T-cell (primary cell): ENCODE measurements around the gene CEP57L1. TPM values are rescaled to one million over a fixed set of nuclear protein-coding genes. Genes with fewer than 3 reads are reported as not detected.
A peak's percentile ranks its signal among the peaks of the same experiment; 100 is the strongest.

Experiments
- ATAC-seq, 4 experiments: fragments of 200-7000 bp in 3 of 4; fragments of 150-1000 bp in 1 of 4; cut with Tn5 transposase; replicated peaks in 1 of 4; 1 replicate in 3 of 4; 2 replicates in 1 of 4; pipeline ENCODE4 v1.10.0; 2021; ENCODE audit warnings: moderate library complexity in 3 of 4, mild to moderate bottlenecking in 2 of 4, moderate number of reproducible peaks in 1 of 4
- CTCF ChIA-PET, 2 donors: fragments of 300-600 bp; sonication (Branson Sonifier 250); formaldehyde crosslinking; loops; one replicate each; lab custom pipeline; 2022; ENCODE audit warnings: antibody characterized with exemption in 2 of 2; lab: Charles Lee
- POLR2A ChIA-PET, 2 donors: fragments of 300-600 bp; sonication (Branson Sonifier 250); formaldehyde crosslinking; loops; one replicate each; lab custom pipeline; 2022; ENCODE audit warnings: antibody characterized with exemption in 2 of 2; lab: Charles Lee
- DNase-seq, 35 experiments: peaks; one replicate each; pipeline versions ENCODE4 v3.0.0 to v3.0.0-alpha.2; 2013 to 2023
- H3K27ac ChIP-seq: one replicate; pipeline ENCODE4 v1.5.1; 2013; ENCODE audit warnings: low read length
- H3K27me3 ChIP-seq, 2 experiments: replicated peaks in 1 of 2; 1 replicate in 1 of 2; 2 replicates in 1 of 2; pipeline versions ENCODE4 v1.6.1 to v1.7.0; 2013; ENCODE audit warnings: low read length in 1 of 2, mixed read lengths in 1 of 2; ENCODE audit not compliant: control insufficient read depth in 2 of 2, insufficient read depth in 2 of 2; ENCODE audit errors: extremely low read depth in 1 of 2
- H3K36me3 ChIP-seq, 2 donors: 1 replicate in 1 of 2; 2 replicates in 1 of 2; pipeline versions ENCODE4 v1.6.1 to v1.7.0; 2013; ENCODE audit warnings: low read length in 1 of 2; ENCODE audit not compliant: control insufficient read depth in 2 of 2, insufficient read depth in 1 of 2; ENCODE audit errors: extremely low read depth in 1 of 2
- H3K4me1 ChIP-seq, 2 experiments: 1 replicate in 1 of 2; 2 replicates in 1 of 2; pipeline versions ENCODE4 v1.6.1 to v1.7.0; 2013; ENCODE audit warnings: low read length in 2 of 2, mixed read lengths in 1 of 2; ENCODE audit not compliant: insufficient read depth in 2 of 2, control insufficient read depth in 1 of 2; ENCODE audit errors: extremely low read depth in 1 of 2
- H3K4me3 ChIP-seq, 2 donors: 1 replicate in 1 of 2; 2 replicates in 1 of 2; pipeline versions ENCODE4 v1.5.1 to v1.7.0; 2013; ENCODE audit warnings: mild to moderate bottlenecking in 2 of 2, low read length in 1 of 2, moderate library complexity in 1 of 2; ENCODE audit not compliant: control insufficient read depth in 1 of 2; ENCODE audit errors: extremely low read depth in 1 of 2
- H3K9me3 ChIP-seq: 2 replicates; pipeline ENCODE4 v1.7.0; 2013
- H3K27ac Mint-ChIP-seq, 2 donors: one replicate each; pipeline ENCODE4 v1.8.0; 2020 to 2021; ENCODE audit warnings: mild to moderate bottlenecking in 2 of 2, mixed read lengths in 2 of 2
- H3K27me3 Mint-ChIP-seq, 2 donors: one replicate each; pipeline ENCODE4 v1.8.0; 2021 to 2022; ENCODE audit warnings: mixed read lengths in 2 of 2
- H3K36me3 Mint-ChIP-seq: one replicate; pipeline ENCODE4 v1.8.0; 2021; ENCODE audit warnings: mixed read lengths
- H3K4me1 Mint-ChIP-seq, 3 donors: one replicate each; pipeline ENCODE4 v1.8.0; 2020 to 2022; ENCODE audit warnings: mixed read lengths in 3 of 3, mild to moderate bottlenecking in 1 of 3
- H3K4me3 Mint-ChIP-seq, 3 donors: one replicate each; pipeline ENCODE4 v1.8.0; 2020 to 2022; ENCODE audit warnings: mild to moderate bottlenecking in 3 of 3, mixed read lengths in 3 of 3, moderate library complexity in 3 of 3
- H3K9me3 Mint-ChIP-seq, 3 donors: one replicate each; pipeline ENCODE4 v1.8.0; 2020 to 2022; ENCODE audit warnings: mixed read lengths in 3 of 3
- WGBS: methylation state at CpG from one replicate; pipeline ENCODE4 v1.1.5; 2013; ENCODE audit warnings: missing lambda C conversion rate; ENCODE audit not compliant: insufficient coverage; 5-methylcytosine and 5-hydroxymethylcytosine counted together
- total RNA-seq, 35 experiments: library from RNA in 6 of 35; stranded (reverse) in 6 of 35; fragments of 120-200 nt in 1 of 35; gene quantifications; one replicate each; pipeline versions ENCODE4 v1.2.1 to v1.2.4 and lab custom pipeline; 2013 to 2026

Gene CEP57L1
- total RNA-seq, 5 donors from 2014 or later (not counting 1 experiment from before 2014, with no cell fraction given): 5.2 to 7.9 (median 5.9) TPM

- no peaks in the 10 kb centered on the region for H3K9me3 ChIP-seq
- H3K27me3 ChIP-seq: no peaks in the 10 kb centered on the region
- no peak overlapping the region for H3K4me3 ChIP-seq
- WGBS: no CpG with 5 or more reads among the region's 1 CpG
- DNase-seq: no peak
- no peaks in the 10 kb centered on the region for H3K36me3 ChIP-seq
- CTCF ChIA-PET: interaction anchor here (1.0 to 1.8 kb wide), 3 partner anchors 21 to 45 kb away, joined by 3 to 5 read pairs (median 3); no protein-coding TSS in a partner anchor
- peaks cover 33 to 42% (median 41%) of the 10 kb centered on the region in 3 donors for H3K4me1 Mint-ChIP-seq
- H3K27ac Mint-ChIP-seq: no peak overlapping the region
- no peak for ATAC-seq
- POLR2A ChIA-PET: interaction anchor here (0.5 to 0.7 kb wide), 2 partner anchors 12 to 177 kb away, joined by 3 read pairs; no protein-coding TSS in a partner anchor
- H3K4me3 Mint-ChIP-seq: no peak overlapping the region
- no peaks in the 10 kb centered on the region for H3K27me3 Mint-ChIP-seq
- H3K36me3 Mint-ChIP-seq: peaks cover 14% of the 10 kb centered on the region
- peaks cover 0 to 5% (median 3%) of the 10 kb centered on the region in 3 donors for H3K9me3 Mint-ChIP-seq
- peaks cover 0 to 2% of the 10 kb centered on the region in 2 experiments for H3K4me1 ChIP-seq
- no peak overlapping the region for H3K27ac ChIP-seq
Measured at GRCh38 chr6:109051301-109052017, 43.8 kb upstream of the CEP57L1 start.

DNA sequence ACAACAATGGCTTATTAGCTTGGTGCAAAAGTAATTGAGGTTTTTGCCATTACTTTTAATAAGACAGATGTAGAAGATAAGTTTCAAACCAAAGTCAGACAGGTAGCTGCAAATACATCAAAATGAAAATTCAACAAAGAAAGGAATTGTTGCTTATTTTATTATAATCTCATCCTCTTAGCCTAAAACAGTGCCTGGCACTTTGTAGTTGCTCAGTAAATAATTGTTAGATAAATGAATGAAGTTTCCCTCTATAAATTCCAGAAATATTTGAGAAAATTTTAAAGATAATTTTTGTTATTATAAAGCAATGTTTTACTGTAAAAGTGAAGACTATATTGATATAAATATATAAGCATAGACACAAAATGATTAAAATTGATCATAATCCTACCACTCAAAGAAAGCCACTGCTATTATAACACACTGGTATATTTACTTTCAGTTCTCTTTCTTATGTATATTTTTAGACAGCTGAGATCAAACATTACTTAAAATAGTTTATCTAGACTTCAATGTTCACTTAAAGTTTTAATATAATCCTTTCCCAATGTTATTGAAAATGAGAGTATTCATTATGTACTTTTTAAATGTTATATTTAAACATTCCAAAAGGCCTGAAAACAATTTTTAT, 43.2 kb upstream of the CEP57L1 start:
- H3K4me3 Mint-ChIP-seq: no peak overlapping the region
- H3K27me3 Mint-ChIP-seq: no peaks in the 10 kb centered on the region
- Histone ChIP-seq H3K27me3 (no peaks in the 10 kb centered on the region), H3K4me3 (no peak overlapping the region), H3K4me1 (peaks cover 0 to 2% of the 10 kb centered on the region in 2 experiments), H3K36me3 (no peaks in the 10 kb centered on the region), H3K9me3 (no peaks in the 10 kb centered on the region), H3K27ac (no peak overlapping the region)
- H3K36me3 Mint-ChIP-seq: peaks cover 18% of the 10 kb centered on the region
- ATAC-seq: no peak
- POLR2A ChIA-PET: interaction anchor here in 1 of 2 donors (0.5 to 0.7 kb wide), 2 partner anchors 12 to 33 kb away, joined by 3 to 4 read pairs; no protein-coding TSS in a partner anchor
- H3K27ac Mint-ChIP-seq: no peak overlapping the region
- H3K9me3 Mint-ChIP-seq: peaks cover 0 to 5% (median 3%) of the 10 kb centered on the region in 3 donors
- CTCF ChIA-PET: interaction anchor here in 1 of 2 donors (0.5 to 1.8 kb wide), 2 partner anchors 42 to 991 kb away, joined by 4 to 5 read pairs; no protein-coding TSS in a partner anchor
- no peak for DNase-seq
- peaks cover 39 to 46% (median 46%) of the 10 kb centered on the region in 3 donors for H3K4me1 Mint-ChIP-seq

DNA sequence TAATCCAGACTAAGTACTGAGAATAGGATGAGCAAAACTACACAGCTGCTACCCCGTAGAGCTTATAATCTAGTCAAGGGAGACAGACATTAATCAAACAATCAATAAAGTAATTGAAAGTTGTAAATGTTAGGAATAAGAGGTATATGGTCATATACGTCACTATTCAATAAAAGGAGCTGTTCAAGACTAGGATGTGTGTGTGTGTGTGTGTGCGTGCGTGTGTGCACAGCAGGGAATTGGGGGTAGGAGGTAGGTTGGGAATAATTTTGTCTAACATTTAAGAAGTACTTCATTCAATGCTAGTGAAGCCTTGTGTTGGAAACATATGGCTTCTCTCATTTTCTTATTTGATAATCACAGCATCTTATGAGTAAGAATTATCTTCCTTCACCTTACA, 42.5 kb upstream of the CEP57L1 start:
- Mint-ChIP-seq H3K4me1 (peaks cover 39 to 51% (median 46%) of the 10 kb centered on the region in 3 donors), H3K4me3 (no peak overlapping the region), H3K36me3 (peaks cover 18% of the 10 kb centered on the region), H3K27ac (no peak overlapping the region), H3K9me3 (peaks cover 0 to 5% (median 3%) of the 10 kb centered on the region in 3 donors), H3K27me3 (no peaks in the 10 kb centered on the region)
- CTCF ChIA-PET: interaction anchor here (0.5 kb wide), 2 partner anchors 26 to 991 kb away, joined by 4 to 5 read pairs; no protein-coding TSS in a partner anchor
- Histone ChIP-seq H3K9me3 (no peaks in the 10 kb centered on the region), H3K4me3 (no peak overlapping the region), H3K27ac (no peak overlapping the region), H3K27me3 (no peaks in the 10 kb centered on the region), H3K4me1 (peaks cover 0 to 2% of the 10 kb centered on the region in 2 experiments), H3K36me3 (no peaks in the 10 kb centered on the region)
- POLR2A ChIA-PET: interaction anchor here in 1 of 2 donors (0.7 kb wide), 1 partner anchor 32 kb away, joined by 4 read pairs; no protein-coding TSS in a partner anchor
- no peak for DNase-seq
- no CpG with 5 or more reads among the region's 4 CpGs for WGBS
- no peak for ATAC-seq

DNA sequence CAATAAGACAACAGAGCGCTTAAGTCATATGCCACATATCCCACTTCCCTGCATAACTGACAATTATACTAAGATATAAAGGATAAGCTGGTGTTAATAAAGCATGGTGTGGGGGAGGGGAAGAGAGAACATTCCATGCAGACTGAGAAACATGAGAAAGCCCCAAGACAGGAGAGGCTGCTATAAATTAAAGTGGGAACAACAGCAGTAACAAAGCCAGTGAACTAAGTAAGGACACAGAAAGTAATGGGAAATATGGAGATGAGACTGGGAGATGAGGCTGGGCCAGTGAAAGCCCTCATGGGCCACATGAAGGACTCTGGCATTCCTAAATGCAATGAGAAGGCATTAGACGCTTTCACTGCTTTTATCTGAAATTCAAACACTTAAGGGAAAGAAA, 42.0 kb upstream of the CEP57L1 start:
- Mint-ChIP-seq H3K27ac (no peak overlapping the region), H3K9me3 (peaks cover 0 to 5% (median 3%) of the 10 kb centered on the region in 3 donors), H3K36me3 (peaks cover 15% of the 10 kb centered on the region), H3K4me3 (no peak overlapping the region), H3K4me1 (peaks cover 37 to 48% (median 43%) of the 10 kb centered on the region in 3 donors), H3K27me3 (no peaks in the 10 kb centered on the region)
- CTCF ChIA-PET: interaction anchor here in 1 of 2 donors (0.5 kb wide), 1 partner anchor 25 kb away, joined by 5 read pairs; no protein-coding TSS in a partner anchor
- no peak overlapping the region for H3K4me3 ChIP-seq
- H3K9me3 ChIP-seq: no peaks in the 10 kb centered on the region
- DNase-seq (no peak), ATAC-seq (no peak)
- no CpG with 5 or more reads among the region's 2 CpGs for WGBS
- H3K4me1 ChIP-seq: peaks cover under 1 to 2% of the 10 kb centered on the region in 2 experiments
- POLR2A ChIA-PET: no interaction called here
- no peaks in the 10 kb centered on the region for H3K27me3 ChIP-seq
- H3K36me3 ChIP-seq: no peaks in the 10 kb centered on the region
- H3K27ac ChIP-seq: no peak overlapping the region

- ChIA-PET CTCF (no interaction called here), POLR2A (no interaction called here)
- Mint-ChIP-seq H3K4me3 (no peak overlapping the region), H3K27ac (no peak overlapping the region), H3K27me3 (no peaks in the 10 kb centered on the region), H3K9me3 (no peaks in the 10 kb centered on the region), H3K36me3 (peaks cover 4% of the 10 kb centered on the region), H3K4me1 (peaks cover 46 to 54% (median 47%) of the 10 kb centered on the region in 3 donors)
- Histone ChIP-seq H3K9me3 (no peaks in the 10 kb centered on the region), H3K4me1 (peaks cover 9 to 17% of the 10 kb centered on the region in 2 experiments), H3K4me3 (no peak overlapping the region), H3K36me3 (no peaks in the 10 kb centered on the region), H3K27ac (no peak overlapping the region), H3K27me3 (no peaks in the 10 kb centered on the region)
- WGBS: no CpG with 5 or more reads among the region's 1 CpG
- no peak for DNase-seq
- no peak for ATAC-seq
Measured at GRCh38 chr6:109055771-109056235, 39.5 kb upstream of the CEP57L1 start.

GRCh38 chr6:109056661-109057060, 38.6 kb upstream of the CEP57L1 start:
- no peak for ATAC-seq
- ChIA-PET POLR2A (no interaction called here), CTCF (interaction anchor here (0.8 to 1.0 kb wide), 2 partner anchors 16 to 211 kb away, joined by 3 read pairs; no protein-coding TSS in a partner anchor)
- Histone ChIP-seq H3K27me3 (no peaks in the 10 kb centered on the region), H3K9me3 (no peaks in the 10 kb centered on the region), H3K27ac (no peak overlapping the region), H3K4me3 (no peak overlapping the region), H3K36me3 (no peaks in the 10 kb centered on the region), H3K4me1 (peaks cover 9 to 17% of the 10 kb centered on the region in 2 experiments)
- Mint-ChIP-seq H3K4me3 (no peak overlapping the region), H3K4me1 (peaks cover 45 to 52% (median 46%) of the 10 kb centered on the region in 3 donors), H3K36me3 (peaks cover 4% of the 10 kb centered on the region), H3K9me3 (no peaks in the 10 kb centered on the region), H3K27ac (peak overlapping the region in 1 of 2 donors; percentile 53), H3K27me3 (no peaks in the 10 kb centered on the region)
- no peak for DNase-seq
